Transverse colon (tissue), 4 donors: ENCODE data around the gene SDCCAG8. TPM values are rescaled to one million over a fixed set of nuclear protein-coding genes. Genes with fewer than 3 reads are reported as not detected.

ENCODE experiments used
- DNase-seq: peaks from one replicate; pipeline ENCODE4 v3.0.0-alpha.2; 2019
- H3K27ac ChIP-seq, 4 donors: fragments of 200-600 bp; sonication (generic); 2 replicates each; pipeline ENCODE4 v1.5.1; 2016 to 2018; ENCODE audit warnings: inconsistent platforms in 4 of 4
- H3K27me3 ChIP-seq: fragments of 200-600 bp; sonication (generic); 2 replicates; pipeline ENCODE4 v1.5.1; 2017; ENCODE audit warnings: inconsistent platforms
- H3K36me3 ChIP-seq, 4 donors: fragments of 200-600 bp; sonication (generic); 2 replicates each; pipeline ENCODE4 v1.5.1; 2017 to 2019; ENCODE audit warnings: inconsistent platforms in 4 of 4
- H3K4me1 ChIP-seq, 4 donors: fragments of 200-600 bp; sonication (generic); 2 replicates each; pipeline ENCODE4 v1.5.1; 2017 to 2020; ENCODE audit warnings: inconsistent platforms in 4 of 4
- H3K4me3 ChIP-seq, 4 donors: fragments of 200-600 bp; sonication (generic); 1 replicate in 1 of 4; 2 replicates in 3 of 4; pipeline versions ENCODE4 v1.5.1 to v1.6.1; 2017 to 2019; ENCODE audit warnings: inconsistent platforms in 4 of 4
- H3K9me3 ChIP-seq, 2 donors: fragments of 200-600 bp; sonication (generic); 2 replicates each; pipeline ENCODE4 v1.5.1; 2017 to 2019; ENCODE audit warnings: inconsistent platforms in 2 of 2
- CTCF ChIP-seq, 5 experiments: fragments of 200-600 bp in 3 of 5; fragments of 450-650 bp in 2 of 5; sonication (generic) in 3 of 5; IDR thresholded peaks; 1 replicate in 2 of 5; 2 replicates in 3 of 5; pipeline ENCODE4 v1.5.1; 2016 to 2017; ENCODE audit warnings: antibody characterized with exemption in 5 of 5, inconsistent platforms in 3 of 5, mild to moderate bottlenecking in 2 of 5, moderate library complexity in 1 of 5
- EP300 ChIP-seq: sonication (generic); formaldehyde crosslinking; IDR thresholded peaks from one replicate; pipeline ENCODE4 v1.6.1; 2017; ENCODE audit warnings: antibody characterized with exemption, low read depth
- POLR2A ChIP-seq: fragments of 450-650 bp; IDR thresholded peaks from one replicate; pipeline ENCODE4 v1.6.1; 2016; ENCODE audit warnings: antibody characterized with exemption, mild to moderate bottlenecking, moderate library complexity
- POLR2AphosphoS5 ChIP-seq, 3 donors: sonication (generic); formaldehyde crosslinking; IDR thresholded peaks; one replicate each; pipeline ENCODE4 v1.6.1; 2016; ENCODE audit warnings: antibody characterized with exemption in 3 of 3
- WGBS, 2 donors: methylation state at CpG; one replicate each; pipeline ENCODE4 v1.1.5; 2018; ENCODE audit warnings: low coverage in 1 of 2; 5-methylcytosine and 5-hydroxymethylcytosine counted together
- in situ Hi-C, 4 donors: fragments of 200-750 bp; cut with MboI; loops; one replicate each; pipeline versions ENCODE4 v1.15.0 to v1.15.1; 2017; ENCODE audit warnings: low sequenced_read_pairs in 3 of 4, low pct_ligation_motif_present in 1 of 4, low pct_unique_long_range_greater_than_20kb in 1 of 4
- intact Hi-C: fragments of 100-400 bp; cut with DNase I; formaldehyde crosslinking; loops from one replicate; pipeline ENCODE4 v1.15.1; 2023; ENCODE audit warnings: low total_unique reads
- total RNA-seq, 4 donors: library from RNA; depleted of rRNA; stranded (reverse); fragments of >200 nt; gene quantifications; one replicate each; pipeline ENCODE4 v1.1.0, GENCODE V29; 2016

The SDCCAG8 gene
- total RNA-seq, 4 donors from 2014 or later: 28.8 to 101 (median 42.5) TPM

- Histone ChIP-seq H3K4me1 (no peaks in the 10 kb centered on the region), H3K27me3 (no peaks in the 10 kb centered on the region), H3K4me3 (no peak overlapping the region), H3K27ac (no peak overlapping the region), H3K9me3 (no peaks in the 10 kb centered on the region), H3K36me3 (no peaks in the 10 kb centered on the region)
- DNase-seq: no peak
- intact Hi-C loops: no loop called here
- in situ Hi-C loops: no loop called here
- no peak for TF ChIP-seq EP300
- no peak for TF ChIP-seq POLR2AphosphoS5 (IDR thresholded peaks at IDR 0.05)
- TF ChIP-seq CTCF (IDR thresholded peaks at IDR 0.05): no peak
- no peak for TF ChIP-seq POLR2A
- 59 to 65% methylated on average over 6 to 7 of the region's 7 CpGs for WGBS, 2 donors
Observed at GRCh38 chr1:243542739-243543415, 287.0 kb downstream of the SDCCAG8 start.

GRCh38 chr1:243543501-243543900 is 287.7 kb downstream of the SDCCAG8 start:
- no peak for TF ChIP-seq POLR2A
- no peak for TF ChIP-seq EP300
- no peak for TF ChIP-seq CTCF (IDR thresholded peaks at IDR 0.05)
- no peak for TF ChIP-seq POLR2AphosphoS5 (IDR thresholded peaks at IDR 0.05)
- in situ Hi-C loops (no loop called here), intact Hi-C loops (no loop called here)
- no peaks in the 10 kb centered on the region for H3K4me1 ChIP-seq
- H3K27ac ChIP-seq: no peak overlapping the region
- no peak overlapping the region for H3K4me3 ChIP-seq
- no peak for DNase-seq
- H3K36me3 ChIP-seq: no peaks in the 10 kb centered on the region
- 42 to 66% methylated on average over 2 of the region's 2 CpGs for WGBS, 2 donors
- H3K27me3 ChIP-seq: no peaks in the 10 kb centered on the region
- no peaks in the 10 kb centered on the region for H3K9me3 ChIP-seq

GRCh38 chr1:243546457-243546856 is 290.6 kb downstream of the SDCCAG8 start:
- 0% methylated on average over 1 of the region's 1 CpG for WGBS, 2 donors
- Histone ChIP-seq H3K36me3 (no peaks in the 10 kb centered on the region), H3K27me3 (no peaks in the 10 kb centered on the region), H3K4me1 (no peaks in the 10 kb centered on the region), H3K9me3 (no peaks in the 10 kb centered on the region), H3K27ac (no peak overlapping the region), H3K4me3 (no peak overlapping the region)
- DNase-seq: no peak
- TF ChIP-seq POLR2A: no peak
- no peak for TF ChIP-seq EP300
- TF ChIP-seq POLR2AphosphoS5 (IDR thresholded peaks at IDR 0.05): no peak
- TF ChIP-seq CTCF (IDR thresholded peaks at IDR 0.05): no peak
- in situ Hi-C loops (no loop called here), intact Hi-C loops (no loop called here)

- TF ChIP-seq POLR2AphosphoS5 (IDR thresholded peaks at IDR 0.05) (no peak), CTCF (IDR thresholded peaks at IDR 0.05) (no peak), EP300 (no peak), POLR2A (no peak)
Observed at GRCh38 chr1:243547891-243548290, 292.1 kb downstream of the SDCCAG8 start.

More at GRCh38 chr1:243547891-243548290, 292.1 kb downstream of the SDCCAG8 start:
- H3K4me3 ChIP-seq: no peak overlapping the region
- WGBS, 2 donors: 73 to 91% methylated on average over 2 to 3 of the region's 3 CpGs
- intact Hi-C loops (no loop called here), in situ Hi-C loops (no loop called here)
- H3K27ac ChIP-seq: no peak overlapping the region
- H3K36me3 ChIP-seq: no peaks in the 10 kb centered on the region
- no peaks in the 10 kb centered on the region for H3K9me3 ChIP-seq
- no peak for DNase-seq
- no peaks in the 10 kb centered on the region for H3K27me3 ChIP-seq
- no peaks in the 10 kb centered on the region for H3K4me1 ChIP-seq
